ENCODE data around the gene DCBLD1. TPM values are rescaled to one million over a fixed set of nuclear protein-coding genes. Genes with fewer than 3 reads are reported as not detected.

The DCBLD1 gene
- total RNA-seq, 2 experiments from 2014 or later = 1.3 to 1.4 TPM

DNA sequence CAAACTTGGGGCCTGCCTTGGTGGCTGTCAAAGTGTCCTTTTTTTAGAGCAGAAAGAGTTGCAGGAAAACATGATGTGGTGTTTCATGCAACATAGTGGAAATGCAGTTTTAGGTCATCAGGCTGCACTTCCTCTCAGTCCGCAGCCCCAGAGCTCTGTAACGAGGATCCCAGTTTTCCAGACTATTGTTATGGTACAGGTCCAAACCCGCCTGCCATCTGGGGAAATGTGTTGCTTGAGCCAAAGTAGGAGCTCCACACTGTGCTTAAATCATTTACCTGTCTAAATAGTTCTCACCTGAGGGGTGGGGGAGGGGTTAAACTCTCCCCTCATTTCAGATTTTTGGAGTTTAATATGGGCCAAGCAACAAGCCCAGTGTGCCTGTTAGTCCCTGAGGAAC lies 60.0 kb downstream of the DCBLD1 start:
- ChIA-PET POLR2A (no interaction called here), CTCF (no interaction called here)
- ATAC-seq (ENCODE audit: poor library complexity) (no peak), DNase-seq (no peak)
- peaks cover 12% of the 10 kb centered on the region for H3K4me1 Mint-ChIP-seq (ENCODE audit: low read depth)
- intact Hi-C loops (cut with DNase I, micrococcal nuclease) = no loop called here
- Histone ChIP-seq H3K27ac (ENCODE audit: low read depth in 1 of 2, low read length in 2 of 2) (no peak overlapping the region), H3K9me3 (ENCODE audit: control insufficient read depth in 1 of 2, insufficient read depth in 1 of 2, low read length in 2 of 2) (no peaks in the 10 kb centered on the region), H3K36me3 (ENCODE audit: insufficient read depth, low read length) (no peaks in the 10 kb centered on the region), H3K4me3 (ENCODE audit: low read length) (no peak overlapping the region), H3K27me3 (ENCODE audit: control insufficient read depth in 1 of 2, insufficient read depth in 2 of 2, low read length in 2 of 2) (no peaks in the 10 kb centered on the region), H3K4me1 (ENCODE audit: insufficient read depth, low read length) (peaks cover 6% of the 10 kb centered on the region)
- no peak for TF ChIP-seq CTCF (IDR thresholded peaks at IDR 0.05)
- H3K27ac Mint-ChIP-seq = no peak overlapping the region
- H3K9me3 Mint-ChIP-seq = no peaks in the 10 kb centered on the region
- H3K27me3 Mint-ChIP-seq = peaks cover 6% of the 10 kb centered on the region
- no peak overlapping the region for H3K4me3 Mint-ChIP-seq
- no peaks in the 10 kb centered on the region for H3K36me3 Mint-ChIP-seq (ENCODE audit: low read depth)

- DNase-seq = no peak
- no peak for TF ChIP-seq CTCF (IDR thresholded peaks at IDR 0.05)
- CTCF ChIA-PET = no interaction called here
- H3K36me3 ChIP-seq (ENCODE audit: insufficient read depth, low read length) = no peaks in the 10 kb centered on the region
- no peak overlapping the region for H3K27ac ChIP-seq (ENCODE audit: low read depth in 1 of 2, low read length in 2 of 2)
- H3K27me3 ChIP-seq (ENCODE audit: control insufficient read depth in 1 of 2, insufficient read depth in 2 of 2, low read length in 2 of 2) = no peaks in the 10 kb centered on the region
- intact Hi-C loops (cut with DNase I, micrococcal nuclease) = loop anchor here in 1 of 2 experiments (5.0 kb wide), 1 partner anchor 62 kb away; the partner anchor contains the start of gene DCBLD1
- H3K27me3 Mint-ChIP-seq = no peaks in the 10 kb centered on the region
- ATAC-seq (ENCODE audit: poor library complexity) = no peak
- H3K27ac Mint-ChIP-seq = no peak overlapping the region
- POLR2A ChIA-PET = no interaction called here
- H3K9me3 ChIP-seq (ENCODE audit: control insufficient read depth in 1 of 2, insufficient read depth in 1 of 2, low read length in 2 of 2) = no peaks in the 10 kb centered on the region
- no peaks in the 10 kb centered on the region for H3K9me3 Mint-ChIP-seq
- peaks cover 24% of the 10 kb centered on the region for H3K4me1 ChIP-seq (ENCODE audit: insufficient read depth, low read length)
- H3K36me3 Mint-ChIP-seq (ENCODE audit: low read depth) = no peaks in the 10 kb centered on the region
- H3K4me3 ChIP-seq (ENCODE audit: low read length) = no peak overlapping the region
- H3K4me3 Mint-ChIP-seq = no peak overlapping the region
- H3K4me1 Mint-ChIP-seq (ENCODE audit: low read depth) = peaks cover 29% of the 10 kb centered on the region
These were observed 62.2 kb downstream of the DCBLD1 start for GRCh38 chr6:117544716-117545115.

DNA sequence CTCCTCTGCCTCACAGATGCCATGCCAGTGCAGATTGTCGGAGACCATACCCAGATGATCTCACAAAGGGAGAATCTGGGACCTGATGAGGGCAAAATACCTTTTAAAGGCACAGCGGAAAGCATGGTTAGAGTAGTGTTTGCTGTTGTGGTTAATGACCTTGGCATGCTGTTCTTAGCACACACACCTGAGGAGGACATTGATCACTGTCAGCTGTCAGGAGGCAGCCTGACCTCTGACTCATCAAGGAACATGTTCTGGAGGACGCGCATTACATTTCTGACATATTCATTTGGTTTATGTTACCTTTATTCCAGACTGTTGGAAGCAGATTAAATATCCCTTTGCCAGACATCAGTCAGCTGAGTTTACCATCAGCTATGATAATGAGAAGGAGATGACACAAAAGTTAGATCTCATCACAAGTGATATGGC lies 62.7 kb downstream of the DCBLD1 start:
- Mint-ChIP-seq H3K27ac (no peak overlapping the region), H3K36me3 (ENCODE audit: low read depth) (no peaks in the 10 kb centered on the region), H3K4me3 (no peak overlapping the region), H3K9me3 (no peaks in the 10 kb centered on the region), H3K4me1 (ENCODE audit: low read depth) (peaks cover 33% of the 10 kb centered on the region), H3K27me3 (no peaks in the 10 kb centered on the region)
- Histone ChIP-seq H3K27ac (ENCODE audit: low read depth in 1 of 2, low read length in 2 of 2) (no peak overlapping the region), H3K4me3 (ENCODE audit: low read length) (no peak overlapping the region), H3K27me3 (ENCODE audit: control insufficient read depth in 1 of 2, insufficient read depth in 2 of 2, low read length in 2 of 2) (no peaks in the 10 kb centered on the region), H3K9me3 (ENCODE audit: control insufficient read depth in 1 of 2, insufficient read depth in 1 of 2, low read length in 2 of 2) (no peaks in the 10 kb centered on the region), H3K36me3 (ENCODE audit: insufficient read depth, low read length) (no peaks in the 10 kb centered on the region), H3K4me1 (ENCODE audit: insufficient read depth, low read length) (peaks cover 28% of the 10 kb centered on the region)
- POLR2A ChIA-PET = interaction anchor here (1.3 kb wide), 1 partner anchor 57 kb away, joined by 5 read pairs; the partner anchor contains the start of gene GOPC
- no peak for TF ChIP-seq CTCF (IDR thresholded peaks at IDR 0.05)
- intact Hi-C loops (cut with DNase I, micrococcal nuclease) = loop anchor here in 1 of 2 experiments (5.0 kb wide), 1 partner anchor 63 kb away; the partner anchor contains the start of gene DCBLD1
- DNase-seq (no peak), ATAC-seq (ENCODE audit: poor library complexity) (no peak)
- CTCF ChIA-PET = no interaction called here
